WTC11 (cell line): ENCODE data around the gene SERP1. TPM values are rescaled to one million over a fixed set of nuclear protein-coding genes. Genes with fewer than 3 reads are reported as not detected.

Source experiments
- ATAC-seq: fragments of 200-7000 bp; cut with Tn5 transposase; 2 replicates; pipeline ENCODE4 v1.10.0; 2021; ENCODE audit warnings: mild to moderate bottlenecking, moderate library complexity
- CTCF ChIA-PET: fragments of 300-600 bp; sonication (Branson Sonifier 250); formaldehyde crosslinking; loops from one replicate; lab custom pipeline; 2021; ENCODE audit warnings: antibody characterized with exemption; lab: Charles Lee
- POLR2A ChIA-PET: fragments of 350-600 bp; sonication (Branson Sonifier 250); formaldehyde crosslinking; loops from one replicate; lab custom pipeline; 2021; ENCODE audit warnings: antibody characterized with exemption; lab: Charles Lee
- DNase-seq: peaks from one replicate; pipeline ENCODE4 v3.0.0; 2021; ENCODE audit warnings: low spot score
- H3K27ac Mint-ChIP-seq: 2 replicates; pipeline ENCODE4 v1.8.0; 2021; ENCODE audit warnings: mixed read lengths
- H3K27me3 Mint-ChIP-seq: 2 replicates; pipeline ENCODE4 v1.8.0; 2021; ENCODE audit warnings: low read depth, mild to moderate bottlenecking, moderate library complexity, mixed read lengths
- H3K36me3 Mint-ChIP-seq: 2 replicates; pipeline ENCODE4 v1.8.0; 2021; ENCODE audit warnings: mixed read lengths
- H3K4me1 Mint-ChIP-seq: 2 replicates; pipeline ENCODE4 v1.8.0; 2022; ENCODE audit warnings: mixed read lengths
- H3K4me3 Mint-ChIP-seq: 2 replicates; pipeline ENCODE4 v1.8.0; 2021; ENCODE audit warnings: mild to moderate bottlenecking, moderate library complexity, mixed read lengths
- H3K9me3 Mint-ChIP-seq: 2 replicates; pipeline ENCODE4 v1.8.0; 2021; ENCODE audit warnings: mixed read lengths
- AFF4 ChIP-seq: sonication (generic); formaldehyde crosslinking; IDR thresholded peaks from 2 replicates; pipeline ENCODE4 v1.8.1; 2023; ENCODE audit warnings: mild to moderate bottlenecking, missing genetic modification reagents, borderline replicate concordance
- AR ChIP-seq: fragments of 250-450 bp; sonication (Bioruptor Pico); IDR thresholded peaks from 2 replicates; pipeline ENCODE4 v1.9.0; 2021; ENCODE audit warnings: mild to moderate bottlenecking
- CREB1 ChIP-seq: sonication (generic); formaldehyde crosslinking; IDR thresholded peaks from 2 replicates; pipeline ENCODE4 v1.8.0; 2023; ENCODE audit warnings: mild to moderate bottlenecking, missing genetic modification reagents
- ELF4 ChIP-seq: sonication (generic); formaldehyde crosslinking; IDR thresholded peaks from 2 replicates; pipeline ENCODE4 v1.8.1; 2022; ENCODE audit warnings: low read depth, mild to moderate bottlenecking, moderate library complexity, missing genetic modification reagents
- ETV6 ChIP-seq: sonication (generic); formaldehyde crosslinking; IDR thresholded peaks from 2 replicates; pipeline ENCODE4 v1.8.1; 2022; ENCODE audit warnings: mild to moderate bottlenecking, missing genetic modification reagents
- RORB ChIP-seq: fragments of 250-450 bp; sonication (Bioruptor Pico); IDR thresholded peaks from 2 replicates; pipeline ENCODE4 v1.9.0; 2021; ENCODE audit warnings: mild to moderate bottlenecking
- SMAD3 ChIP-seq: sonication (generic); formaldehyde crosslinking; IDR thresholded peaks from 2 replicates; pipeline ENCODE4 v1.8.0; 2022; ENCODE audit warnings: missing genetic modification reagents, mild to moderate bottlenecking, borderline replicate concordance
- SOX15 ChIP-seq: fragments of 250-450 bp; sonication (Bioruptor Pico); IDR thresholded peaks from 2 replicates; pipeline ENCODE4 v1.9.0; 2021; ENCODE audit warnings: mild to moderate bottlenecking
- SP1 ChIP-seq: sonication (generic); formaldehyde crosslinking; conservative IDR thresholded peaks from 2 replicates; pipeline ENCODE4 v1.8.1; 2022; ENCODE audit warnings: missing genetic modification reagents
- TCF7 ChIP-seq: sonication (generic); formaldehyde crosslinking; IDR thresholded peaks from 2 replicates; pipeline ENCODE4 v1.8.0; 2022; ENCODE audit warnings: mild to moderate bottlenecking, low read depth, missing genetic modification reagents, moderate library complexity
- TEAD1 ChIP-seq: sonication (generic); formaldehyde crosslinking; IDR thresholded peaks from 2 replicates; pipeline ENCODE4 v1.8.0; 2022; ENCODE audit warnings: mild to moderate bottlenecking, missing genetic modification reagents
- USF2 ChIP-seq: sonication (generic); formaldehyde crosslinking; IDR thresholded peaks from 2 replicates; pipeline ENCODE4 v1.8.1; 2023; ENCODE audit warnings: mild to moderate bottlenecking, missing genetic modification reagents, moderate library complexity
- ZNF138 ChIP-seq: sonication (generic); formaldehyde crosslinking; conservative IDR thresholded peaks from 2 replicates; pipeline ENCODE4 v1.8.1; 2022; ENCODE audit warnings: mild to moderate bottlenecking, moderate library complexity, missing genetic modification reagents
- ZNF232 ChIP-seq: sonication (generic); formaldehyde crosslinking; IDR thresholded peaks from 2 replicates; pipeline ENCODE4 v1.8.0; 2022; ENCODE audit warnings: mild to moderate bottlenecking, missing genetic modification reagents
- ZNF281 ChIP-seq: sonication (generic); formaldehyde crosslinking; IDR thresholded peaks from 2 replicates; pipeline ENCODE4 v1.8.0; 2023; ENCODE audit warnings: mild to moderate bottlenecking, missing genetic modification reagents
- ZNF317 ChIP-seq: sonication (generic); formaldehyde crosslinking; IDR thresholded peaks from 2 replicates; pipeline ENCODE4 v1.8.1; 2023; ENCODE audit warnings: low read depth, mild to moderate bottlenecking, moderate library complexity, missing genetic modification reagents, borderline replicate concordance
- total RNA-seq: library from RNA; stranded (reverse); gene quantifications from 3 replicates; pipeline ENCODE4 v1.2.3, GENCODE V29; 2021

SERP1 gene
- total RNA-seq, 1 experiment from 2014 or later, result 98.3 TPM

GRCh38 chr3:150504483-150504882 lies 41.8 kb downstream of the SERP1 start:
- ATAC-seq, result no peak
- POLR2A ChIA-PET, result no interaction called here
- no peak overlapping the region for H3K27ac Mint-ChIP-seq
- no peaks in the 10 kb centered on the region for H3K4me1 Mint-ChIP-seq
- H3K27me3 Mint-ChIP-seq, result peaks cover 4% of the 10 kb centered on the region
- TF ChIP-seq ZNF232 (CRISPR knock-in tag) (no peak), SOX15 (CRISPR knock-in tag) (no peak), SMAD3 (no peak), TEAD1 (CRISPR knock-in tag) (no peak), AR (CRISPR knock-in tag) (no peak), AFF4 (CRISPR knock-in tag) (no peak), ETV6 (CRISPR knock-in tag) (no peak), ZNF281 (CRISPR knock-in tag) (no peak), CREB1 (no peak), USF2 (no peak), ZNF138 (CRISPR knock-in tag) (no peak), ZNF317 (no peak), RORB (CRISPR knock-in tag) (no peak), ELF4 (CRISPR knock-in tag) (no peak), TCF7 (CRISPR knock-in tag) (no peak), SP1 (CRISPR knock-in tag) (no peak)
- H3K4me3 Mint-ChIP-seq, result no peak overlapping the region
- peaks cover 39% of the 10 kb centered on the region for H3K9me3 Mint-ChIP-seq
- CTCF ChIA-PET, result interaction anchor here (1.1 to 2.5 kb wide), 10 partner anchors 9 to 278 kb away, joined by 3 to 14 read pairs (median 4); no protein-coding TSS in a partner anchor
- DNase-seq, result no peak
- H3K36me3 Mint-ChIP-seq, result peaks cover 21% of the 10 kb centered on the region
